KOPT-K1 (cell line): ENCODE measurements around the gene TACC3.

Source experiments
- H3K27ac ChIP-seq: fragments of 200-600 bp; sonication (generic); 2 replicates; pipeline ENCODE4 v1.5.1; 2016; ENCODE audit warnings: antibody characterized with exemption, mild to moderate bottlenecking, low read depth, low read length; ENCODE audit not compliant: poor library complexity, severe bottlenecking
- H3K36me3 ChIP-seq: fragments of 200-600 bp; sonication (generic); 2 replicates; pipeline ENCODE4 v1.5.1; 2017; ENCODE audit warnings: antibody characterized with exemption, mild to moderate bottlenecking, low read length, moderate library complexity; ENCODE audit not compliant: insufficient read depth
- H3K9me3 ChIP-seq: fragments of 200-600 bp; sonication (generic); 2 replicates; pipeline ENCODE4 v1.5.1; 2017; ENCODE audit warnings: antibody characterized with exemption, low read length, mild to moderate bottlenecking; ENCODE audit not compliant: insufficient read depth, poor library complexity, severe bottlenecking

The TACC3 gene

DNA sequence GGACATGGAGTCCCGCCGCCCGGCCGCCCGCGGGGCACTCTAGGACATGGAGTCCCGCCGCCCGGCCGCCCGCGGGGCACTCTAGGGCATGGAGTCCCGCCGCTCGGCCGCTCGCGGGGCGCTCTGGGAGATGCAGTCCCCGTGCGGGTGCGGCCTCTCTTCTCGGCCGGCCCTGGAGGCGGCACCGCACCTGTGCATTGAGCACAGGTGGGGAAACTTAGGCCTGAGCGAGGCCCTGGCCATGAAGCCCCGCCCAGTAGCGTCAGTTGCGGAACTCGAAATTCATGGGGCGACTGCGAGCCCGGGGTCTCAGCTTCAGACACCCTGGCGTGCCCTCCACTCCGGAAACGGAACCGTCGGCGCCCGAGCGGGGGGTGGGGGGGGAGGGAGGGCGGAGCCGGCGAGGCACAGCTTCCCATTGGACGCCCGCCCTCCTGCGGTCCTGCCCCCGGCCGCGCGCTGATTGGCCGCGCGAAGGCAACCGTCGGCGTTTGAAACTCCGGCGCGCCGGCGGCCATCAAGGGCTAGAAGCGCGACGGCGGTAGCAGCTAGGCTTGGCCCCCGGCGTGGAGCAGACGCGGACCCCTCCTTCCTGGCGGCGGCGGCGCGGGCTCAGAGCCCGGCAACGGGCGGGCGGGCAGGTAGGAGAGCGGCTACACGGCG lies at the start of gene TACC3, which contains the start of gene TMEM129:
Gene TACC3 (plus strand): TSS at position 519 of the 663 bp plus-strand sequence. CDS start 1,901 bp downstream, outside the sequence.
Gene TMEM129 (minus strand): TSS at position 321 of the 663 bp plus-strand sequence. CDS start 486 bp downstream, outside the sequence.
- Histone ChIP-seq H3K27ac (peak within 1 kb of the TSS; percentile 94), H3K36me3 (peaks cover 70% of the 10 kb centered on the region), H3K9me3 (no peaks in the 10 kb centered on the region)

DNA sequence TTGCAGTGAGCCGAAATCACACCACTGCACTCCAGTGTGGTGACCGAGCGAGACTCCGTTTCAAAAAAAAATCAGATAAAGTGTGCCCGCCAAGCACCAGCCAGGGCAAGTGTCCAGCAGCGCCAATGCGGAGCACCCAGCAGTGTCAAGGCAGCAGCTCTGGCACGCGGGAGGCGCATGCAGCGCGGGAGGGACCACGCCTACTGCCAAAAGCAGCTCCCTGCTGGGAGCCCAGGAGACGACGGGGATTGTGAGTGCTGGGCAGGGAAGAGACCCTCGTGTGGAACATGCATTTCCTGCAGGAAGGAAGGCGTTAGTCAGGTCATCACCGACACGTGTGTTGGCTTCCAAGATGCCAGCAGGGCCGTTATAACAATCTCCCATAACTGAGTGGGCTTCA lies 47.6 kb upstream of the TACC3 start:
- H3K9me3 ChIP-seq: no peaks in the 10 kb centered on the region
- H3K36me3 ChIP-seq: no peaks in the 10 kb centered on the region
- no peak overlapping the region for H3K27ac ChIP-seq

DNA sequence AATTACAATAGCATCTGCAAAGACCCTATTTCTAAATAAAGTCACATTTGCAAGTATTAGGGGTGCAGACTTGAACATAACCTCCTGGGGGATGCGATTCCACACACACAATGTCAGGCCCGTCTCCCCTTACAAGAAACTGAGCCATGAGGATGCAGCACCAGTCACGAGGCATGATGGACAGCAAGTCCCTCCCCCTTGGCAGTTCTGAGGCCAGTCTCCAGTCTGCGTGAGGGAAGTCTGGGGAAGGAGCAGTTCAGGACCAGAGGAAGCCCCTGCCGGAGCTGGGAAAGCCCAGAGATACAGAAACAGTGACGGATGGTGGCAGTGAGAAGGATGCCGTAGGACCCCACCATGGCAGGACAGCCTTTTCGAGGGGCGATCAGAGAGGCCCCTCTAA lies 46.6 kb upstream of the TACC3 start:
- Histone ChIP-seq H3K27ac (no peak overlapping the region), H3K36me3 (no peaks in the 10 kb centered on the region), H3K9me3 (no peaks in the 10 kb centered on the region)

- Histone ChIP-seq H3K36me3 (no peaks in the 10 kb centered on the region), H3K9me3 (no peaks in the 10 kb centered on the region), H3K27ac (no peak overlapping the region)
Observed at GRCh38 chr4:1675136-1675801, 46.1 kb upstream of the TACC3 start.

DNA sequence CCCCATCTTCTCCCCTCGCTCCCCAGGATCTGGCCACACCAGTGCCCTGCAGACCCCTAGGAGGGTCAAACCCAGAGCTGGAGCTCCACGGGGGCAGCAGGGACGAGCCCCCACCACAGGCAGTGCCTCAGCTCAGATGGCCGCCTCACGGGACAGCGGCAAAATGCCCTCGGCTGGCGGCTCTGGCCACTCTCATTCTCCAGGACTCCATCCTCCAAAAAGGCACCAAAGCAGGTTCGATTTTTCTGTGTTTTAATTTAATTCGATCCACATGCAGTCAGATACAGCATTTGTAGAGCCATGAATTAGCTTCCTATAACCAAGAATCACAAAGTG lies 45.6 kb upstream of the TACC3 start:
- Histone ChIP-seq H3K36me3 (no peaks in the 10 kb centered on the region), H3K27ac (no peak overlapping the region), H3K9me3 (no peaks in the 10 kb centered on the region)

GRCh38 chr4:1676605-1677525 lies 44.5 kb upstream of the TACC3 start:
- Histone ChIP-seq H3K36me3 (no peaks in the 10 kb centered on the region), H3K9me3 (no peaks in the 10 kb centered on the region), H3K27ac (no peak overlapping the region)

GRCh38 chr4:1678244-1678643 lies 43.1 kb upstream of the TACC3 start:
- Histone ChIP-seq H3K36me3 (no peaks in the 10 kb centered on the region), H3K27ac (no peak overlapping the region), H3K9me3 (no peaks in the 10 kb centered on the region)

- no peak overlapping the region for H3K27ac ChIP-seq
- H3K9me3 ChIP-seq: no peaks in the 10 kb centered on the region
- H3K36me3 ChIP-seq: no peaks in the 10 kb centered on the region
Observed at GRCh38 chr4:1682860-1683259, 38.5 kb upstream of the TACC3 start.

DNA sequence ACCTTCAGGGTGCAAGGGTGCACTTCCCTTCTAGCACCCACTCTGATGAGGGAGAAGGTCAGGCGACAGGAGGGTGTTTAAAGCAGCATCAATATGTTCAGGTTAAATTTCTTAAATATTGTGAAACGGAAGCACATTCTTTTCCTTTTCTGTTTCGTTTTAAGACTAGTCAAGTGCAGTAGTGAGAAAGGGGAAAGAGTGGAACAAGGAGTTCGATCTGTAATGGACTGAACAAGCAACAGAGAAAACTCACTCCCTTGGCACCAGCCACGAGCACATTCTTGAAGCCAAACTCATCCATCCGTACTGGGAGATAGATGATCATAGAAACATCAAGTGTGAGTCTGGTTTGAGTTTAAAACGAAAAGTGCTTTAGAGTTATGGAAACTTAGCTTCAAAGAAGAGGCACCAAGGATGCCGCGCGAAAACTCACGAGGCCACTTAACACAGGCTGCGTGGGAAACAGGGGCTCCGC lies 38.0 kb upstream of the TACC3 start:
- no peaks in the 10 kb centered on the region for H3K9me3 ChIP-seq
- no peaks in the 10 kb centered on the region for H3K36me3 ChIP-seq
- H3K27ac ChIP-seq: no peak overlapping the region

- peak within 1 kb of the TSS; percentile 33 for H3K27ac ChIP-seq
- H3K9me3 ChIP-seq: no peaks in the 10 kb centered on the region
- H3K36me3 ChIP-seq: peaks cover 2% of the 10 kb centered on the region
Observed at GRCh38 chr4:1683736-1684505, 37.4 kb upstream of the TACC3 start, which contains the start of gene FAM53A. TSS of gene FAM53A (minus strand) at chr4:1684313. CDS start at chr4:1668741, 15,572 bp downstream.

DNA sequence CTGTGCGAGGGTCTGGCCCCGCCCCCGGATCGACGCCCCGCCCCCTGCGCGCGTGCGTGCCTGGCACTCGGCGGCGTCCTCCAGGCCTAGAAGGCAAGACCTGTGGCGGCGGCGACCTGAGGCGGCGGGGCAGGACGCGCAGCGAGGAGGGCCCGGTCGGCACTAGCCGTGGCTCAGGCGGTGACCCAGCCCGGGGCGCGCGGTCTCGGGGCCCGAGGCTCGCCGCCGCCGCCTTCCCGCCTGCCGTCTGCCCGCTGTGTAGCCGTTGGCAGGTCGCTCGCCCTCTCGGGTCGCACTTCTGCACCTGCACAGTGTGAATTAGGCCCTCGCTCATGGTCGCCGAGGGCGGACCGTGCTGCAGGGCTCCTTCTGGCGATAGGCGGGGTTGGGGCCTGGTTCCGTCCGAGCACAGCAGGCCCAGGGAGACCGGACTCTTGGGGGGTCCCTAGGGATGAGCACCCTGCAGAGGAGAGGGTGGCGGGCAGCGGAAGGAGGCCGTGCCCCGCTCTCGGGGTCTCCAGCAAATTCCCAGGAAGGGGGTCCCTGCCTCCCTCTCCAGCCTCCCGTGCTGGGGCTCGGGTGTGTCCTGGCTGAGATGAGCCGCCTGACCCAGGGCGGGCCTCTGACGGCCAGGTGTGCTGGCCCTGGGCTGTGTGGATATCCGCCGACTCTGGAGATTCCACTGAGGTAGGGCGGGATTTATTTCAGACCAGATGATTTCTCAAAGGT lies 36.7 kb upstream of the TACC3 start:
- H3K27ac ChIP-seq: no peak overlapping the region
- H3K9me3 ChIP-seq: no peaks in the 10 kb centered on the region
- H3K36me3 ChIP-seq: peaks cover 9% of the 10 kb centered on the region

DNA sequence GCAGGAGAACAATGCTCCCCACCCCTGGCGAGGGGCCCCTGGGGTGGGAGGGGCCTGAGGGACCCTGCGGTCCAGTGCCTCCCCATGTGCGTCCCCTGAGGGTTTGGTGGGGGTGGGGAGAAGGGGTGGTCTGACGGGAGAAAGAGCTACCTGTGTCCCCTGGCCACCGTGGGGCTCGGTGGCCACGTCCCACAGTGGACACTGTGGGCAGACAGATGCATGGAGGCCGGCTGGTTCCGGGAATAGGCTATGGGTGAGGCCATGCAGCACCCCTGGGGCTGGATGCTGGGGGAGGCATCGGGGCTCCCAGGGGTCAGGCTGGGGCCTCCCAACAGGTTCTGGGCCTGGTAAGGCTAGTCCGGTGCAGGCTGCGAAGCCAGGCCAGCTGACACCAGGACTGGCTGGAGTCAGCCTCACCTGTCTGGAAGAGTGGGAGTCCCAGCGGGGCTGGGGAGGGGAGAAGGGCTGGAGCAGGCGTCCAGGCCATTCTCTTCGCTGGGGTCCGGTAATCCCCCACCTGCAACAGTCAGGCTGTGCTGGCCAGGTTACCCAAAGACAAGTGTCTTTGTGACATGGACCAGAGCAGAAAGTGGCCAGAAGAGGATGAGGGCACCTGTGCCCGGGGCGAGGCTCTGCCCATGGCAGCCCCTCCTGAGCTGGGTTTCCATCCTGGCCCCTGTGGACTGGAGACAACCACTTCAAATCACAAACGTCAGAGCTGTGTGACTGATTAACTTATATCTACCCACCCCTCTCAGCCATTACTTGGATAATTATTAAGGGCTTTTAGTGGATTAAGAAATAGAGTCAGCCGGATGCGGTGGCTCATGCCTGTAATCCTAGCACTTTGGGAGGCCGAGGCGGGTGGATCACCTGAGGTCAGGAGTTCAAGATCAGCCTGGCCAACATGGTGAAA lies 35.8 kb upstream of the TACC3 start:
- Histone ChIP-seq H3K27ac (no peak overlapping the region), H3K36me3 (peaks cover 18% of the 10 kb centered on the region), H3K9me3 (no peaks in the 10 kb centered on the region)

DNA sequence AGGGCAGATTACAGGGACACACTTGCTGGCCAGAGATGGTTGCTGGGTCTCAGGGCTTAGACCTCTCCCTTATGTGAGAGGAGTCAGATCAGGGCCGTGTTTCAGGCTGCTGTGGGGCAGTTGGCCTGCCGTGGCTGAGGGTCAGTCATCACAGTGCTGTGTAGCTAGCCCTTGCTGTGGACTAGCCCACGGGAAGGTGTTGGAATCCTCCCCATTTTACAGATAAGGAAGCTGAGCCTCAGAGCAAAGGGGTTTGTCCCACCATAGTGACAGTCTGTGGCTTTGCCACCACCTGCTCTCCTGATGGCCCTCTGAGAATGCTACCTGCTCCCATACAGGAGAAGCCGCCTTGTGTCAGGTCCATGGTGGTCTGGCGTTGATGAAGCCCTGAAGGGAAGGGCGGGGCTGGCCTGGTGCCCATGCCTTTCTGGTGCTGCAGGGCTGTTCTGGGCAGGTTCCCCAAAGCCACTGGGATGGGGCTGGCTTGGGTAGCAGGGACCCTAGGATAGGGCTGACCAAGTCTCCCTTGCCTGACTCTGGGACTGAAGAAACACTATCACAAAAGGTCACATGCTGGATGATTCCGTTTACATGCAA lies 34.8 kb upstream of the TACC3 start:
- no peak overlapping the region for H3K27ac ChIP-seq
- H3K9me3 ChIP-seq: no peaks in the 10 kb centered on the region
- H3K36me3 ChIP-seq: peaks cover 28% of the 10 kb centered on the region
